PC-3 (cell line): ENCODE results near the gene CAMTA1. TPM values are rescaled to one million over a fixed set of nuclear protein-coding genes. Genes with fewer than 3 reads are reported as not detected.

ENCODE experiments used
- ATAC-seq: fragments of 200-7000 bp; cut with Tn5 transposase; 2 replicates; pipeline ENCODE4 v1.9.1; 2020; ENCODE audit warnings: mild to moderate bottlenecking, moderate library complexity
- BruUV-seq: library from RNA; stranded (reverse); fragments of 400-500 nt; replicated peaks from 2 replicates; lab custom pipeline; 2021; lab: Mats Ljungman, UMichigan
- CTCF ChIA-PET: fragments of 300-600 bp; sonication (Branson Sonifier 250); formaldehyde crosslinking; loops from one replicate; lab custom pipeline; 2022; ENCODE audit warnings: antibody characterized with exemption; lab: Charles Lee
- POLR2A ChIA-PET: fragments of 300-600 bp; sonication (Branson Sonifier 250); formaldehyde crosslinking; loops from one replicate; lab custom pipeline; 2022; ENCODE audit warnings: antibody characterized with exemption; ENCODE audit not compliant: unreplicated experiment; lab: Charles Lee
- DNase-seq: peaks from one replicate; pipeline ENCODE4 v3.0.0-alpha.2; 2015
- H2AFZ ChIP-seq: fragments of 300-600 bp; sonication (generic); 2 replicates; pipeline ENCODE4 v1.6.0; 2016; ENCODE audit warnings: antibody characterized with exemption, low read length
- H3F3A ChIP-seq: fragments of 300-600 bp; sonication (generic); one replicate; pipeline ENCODE4 v1.6.0; 2017; ENCODE audit warnings: antibody characterized with exemption, low read length, control low read depth, mild to moderate bottlenecking; ENCODE audit not compliant: unreplicated experiment
- H3K27ac ChIP-seq: fragments of 300-600 bp; sonication (generic); 2 replicates; pipeline ENCODE4 v1.5.1; 2016; ENCODE audit warnings: mild to moderate bottlenecking, low read length
- H3K27me3 ChIP-seq: fragments of 300-600 bp; sonication (generic); 2 replicates; pipeline ENCODE4 v1.6.1; 2016; ENCODE audit warnings: low read length, mixed read lengths
- H3K36me3 ChIP-seq: fragments of 300-600 bp; sonication (generic); 2 replicates; pipeline ENCODE4 v1.6.1; 2016; ENCODE audit warnings: low read depth, mixed run types, low read length, mixed read lengths
- H3K4me1 ChIP-seq: fragments of 300-600 bp; sonication (generic); 2 replicates; pipeline ENCODE4 v1.5.1; 2016; ENCODE audit warnings: low read length; ENCODE audit not compliant: insufficient read depth
- H3K4me2 ChIP-seq: fragments of 300-600 bp; sonication (generic); 2 replicates; pipeline ENCODE4 v1.6.0; 2016; ENCODE audit warnings: low read length
- H3K4me3 ChIP-seq: fragments of 300-600 bp; sonication (generic); 2 replicates; pipeline ENCODE4 v1.5.1; 2016; ENCODE audit warnings: mild to moderate bottlenecking, low read length, mixed read lengths
- H3K79me2 ChIP-seq: fragments of 300-600 bp; sonication (generic); 2 replicates; pipeline ENCODE4 v1.6.1; 2017; ENCODE audit warnings: low read length, mixed read lengths
- H3K9ac ChIP-seq: fragments of 300-600 bp; sonication (generic); 2 replicates; pipeline ENCODE4 v1.6.0; 2016; ENCODE audit warnings: mild to moderate bottlenecking, low read length
- H3K9me2 ChIP-seq: fragments of 300-600 bp; sonication (generic); replicated peaks from 2 replicates; pipeline ENCODE4 v1.6.1; 2016; ENCODE audit warnings: mixed run types, low read length, mixed read lengths
- H3K9me3 ChIP-seq: fragments of 300-600 bp; sonication (generic); 2 replicates; pipeline ENCODE4 v1.6.1; 2016; ENCODE audit warnings: low read length, mixed read lengths
- H4K20me1 ChIP-seq: fragments of 300-600 bp; sonication (generic); 2 replicates; pipeline ENCODE4 v1.6.1; 2016; ENCODE audit warnings: low read length, mixed read lengths
- EZH2 ChIP-seq: fragments of 300-600 bp; sonication (generic); IDR thresholded peaks from one replicate; pipeline ENCODE4 v1.6.1; 2017; ENCODE audit warnings: antibody characterized with exemption, mild to moderate bottlenecking, low read length; ENCODE audit not compliant: unreplicated experiment
- EZH2phosphoT487 ChIP-seq: fragments of 300-600 bp; sonication (generic); IDR thresholded peaks from 2 replicates; pipeline ENCODE4 v1.6.1; 2018; ENCODE audit warnings: mild to moderate bottlenecking, antibody characterized with exemption, low read length, borderline replicate concordance
- intact Hi-C: fragments of 100-400 bp; cut with micrococcal nuclease; formaldehyde crosslinking; loops from 2 replicates; pipeline ENCODE4 v1.9.0; 2023
- total RNA-seq: library from RNA; depleted of rRNA; stranded (reverse); fragments of >200 nt; gene quantifications from 2 replicates; pipeline ENCODE4 v1.2.3, GENCODE V29; 2014
- TF ChIP-seq, protein P1 (sequence below): fragments of 300-600 bp; sonication (generic); conservative IDR thresholded peaks from 2 replicates; pipeline ENCODE4 v1.5.1; 2017; ENCODE audit warnings: antibody characterized with exemption, low read depth, mild to moderate bottlenecking, low read length

CAMTA1 gene
- total RNA-seq, 1 experiment from 2014 or later: 40.8 TPM

DNA sequence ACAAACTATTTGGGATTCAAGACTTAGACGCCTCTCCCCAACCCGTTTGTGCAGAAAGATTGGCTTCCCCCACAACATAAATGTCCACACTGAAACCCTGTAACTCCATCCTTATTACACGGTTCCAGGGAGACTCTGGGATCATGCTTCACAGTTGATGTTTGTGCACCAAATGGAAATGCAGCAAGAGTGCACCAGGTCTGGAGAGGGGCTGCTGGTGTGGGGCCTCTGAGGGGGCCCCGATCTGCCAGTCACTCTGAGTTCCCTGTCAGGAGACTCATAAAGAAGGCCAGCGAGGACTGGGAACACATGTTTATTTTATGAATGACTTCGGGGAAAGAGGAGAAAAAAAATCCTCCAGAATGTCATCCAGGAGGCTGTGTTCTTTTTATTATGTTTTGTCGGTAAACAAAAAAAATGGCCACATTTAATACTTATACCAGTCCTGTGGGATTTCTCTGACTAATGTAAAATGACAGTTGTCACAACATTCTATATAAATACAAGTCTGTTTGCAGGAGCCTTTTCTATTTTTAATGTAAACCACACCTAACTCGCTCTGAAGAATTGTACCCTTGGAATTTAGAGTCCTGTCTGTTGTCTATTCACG lies 546.8 kb downstream of the CAMTA1 start:
- Histone ChIP-seq H4K20me1 (no peaks in the 10 kb centered on the region), H3K79me2 (no peaks in the 10 kb centered on the region), H3K4me3 (no peak overlapping the region), H3F3A (no peaks in the 10 kb centered on the region), H2AFZ (no peak overlapping the region), H3K9me3 (no peaks in the 10 kb centered on the region), H3K4me2 (no peak overlapping the region), H3K4me1 (0 out of 2 replicates have a peak, but pooled peaks cover 3% of the 10 kb centered on the region), H3K27me3 (peaks cover 76% of the 10 kb centered on the region), H3K9me2 (no peaks in the 10 kb centered on the region), H3K9ac (no peak overlapping the region), H3K27ac (no peak overlapping the region), H3K36me3 (no peaks in the 10 kb centered on the region)
- intact Hi-C loops: no loop called here
- TF ChIP-seq, protein P1, sequence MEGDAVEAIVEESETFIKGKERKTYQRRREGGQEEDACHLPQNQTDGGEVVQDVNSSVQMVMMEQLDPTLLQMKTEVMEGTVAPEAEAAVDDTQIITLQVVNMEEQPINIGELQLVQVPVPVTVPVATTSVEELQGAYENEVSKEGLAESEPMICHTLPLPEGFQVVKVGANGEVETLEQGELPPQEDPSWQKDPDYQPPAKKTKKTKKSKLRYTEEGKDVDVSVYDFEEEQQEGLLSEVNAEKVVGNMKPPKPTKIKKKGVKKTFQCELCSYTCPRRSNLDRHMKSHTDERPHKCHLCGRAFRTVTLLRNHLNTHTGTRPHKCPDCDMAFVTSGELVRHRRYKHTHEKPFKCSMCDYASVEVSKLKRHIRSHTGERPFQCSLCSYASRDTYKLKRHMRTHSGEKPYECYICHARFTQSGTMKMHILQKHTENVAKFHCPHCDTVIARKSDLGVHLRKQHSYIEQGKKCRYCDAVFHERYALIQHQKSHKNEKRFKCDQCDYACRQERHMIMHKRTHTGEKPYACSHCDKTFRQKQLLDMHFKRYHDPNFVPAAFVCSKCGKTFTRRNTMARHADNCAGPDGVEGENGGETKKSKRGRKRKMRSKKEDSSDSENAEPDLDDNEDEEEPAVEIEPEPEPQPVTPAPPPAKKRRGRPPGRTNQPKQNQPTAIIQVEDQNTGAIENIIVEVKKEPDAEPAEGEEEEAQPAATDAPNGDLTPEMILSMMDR: no peak
- no peak for TF ChIP-seq EZH2
- no peak for TF ChIP-seq EZH2phosphoT487
- ATAC-seq: peak; percentile 45
- DNase-seq: peak; percentile 5
- no TSS peak for BruUV-seq
- ChIA-PET CTCF (no interaction called here), POLR2A (no interaction called here)

DNA sequence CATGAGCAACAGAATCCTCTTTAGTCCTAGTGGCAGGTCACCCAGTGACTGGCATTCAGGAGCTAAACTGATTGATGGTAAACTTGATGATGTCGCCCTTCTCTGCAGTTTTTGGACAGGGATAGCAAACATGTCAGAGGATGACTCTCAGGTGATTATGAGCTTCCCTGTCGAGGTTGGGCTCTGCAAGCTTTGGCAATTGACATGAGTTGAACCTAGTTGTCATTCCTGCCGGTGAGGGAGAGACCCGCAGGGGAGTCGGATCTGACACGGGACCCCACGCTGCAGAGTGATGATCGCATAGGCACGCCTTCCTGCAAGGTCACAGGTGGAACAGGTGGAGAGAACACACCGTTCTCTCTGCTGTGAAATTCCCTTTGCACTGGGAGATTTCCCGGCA lies 547.8 kb downstream of the CAMTA1 start:
- H3F3A ChIP-seq: no peaks in the 10 kb centered on the region
- H3K4me2 ChIP-seq: no peak overlapping the region
- TF ChIP-seq EZH2phosphoT487 (no peak), EZH2 (no peak)
- TF ChIP-seq, protein P1: no peak
- ChIA-PET CTCF (no interaction called here), POLR2A (no interaction called here)
- H3K4me3 ChIP-seq: no peak overlapping the region
- no peak overlapping the region for H3K27ac ChIP-seq
- H3K4me1 ChIP-seq: 0 out of 2 replicates have a peak, but pooled peaks cover 3% of the 10 kb centered on the region
- no peak overlapping the region for H2AFZ ChIP-seq
- H3K27me3 ChIP-seq: peaks cover 69% of the 10 kb centered on the region
- no peaks in the 10 kb centered on the region for H3K9me2 ChIP-seq
- ATAC-seq (no peak), DNase-seq (no peak)
- no peaks in the 10 kb centered on the region for H3K9me3 ChIP-seq
- intact Hi-C loops: no loop called here
- no peaks in the 10 kb centered on the region for H3K79me2 ChIP-seq
- no TSS peak for BruUV-seq
- H3K9ac ChIP-seq: no peak overlapping the region
- H3K36me3 ChIP-seq: no peaks in the 10 kb centered on the region
- H4K20me1 ChIP-seq: no peaks in the 10 kb centered on the region

DNA sequence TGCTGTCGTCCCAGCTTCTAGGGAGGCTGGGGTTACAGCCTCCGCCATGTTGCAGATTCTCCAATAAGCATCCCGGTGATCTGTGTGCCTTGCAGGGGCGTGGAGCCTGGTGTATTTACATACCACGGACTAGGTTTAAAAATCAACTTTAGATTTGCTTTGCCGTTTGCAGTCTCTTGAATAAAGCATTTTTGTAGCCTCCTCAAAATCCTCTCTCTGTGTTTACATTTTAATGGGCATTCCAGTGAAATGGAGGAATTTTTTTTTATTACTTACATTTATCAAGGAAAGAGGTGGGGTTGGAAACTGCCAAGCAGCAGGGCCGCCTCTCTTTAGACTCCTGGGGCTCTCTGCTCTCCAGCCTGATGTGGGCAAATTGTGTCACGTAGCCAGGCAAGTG lies 548.4 kb downstream of the CAMTA1 start:
- Histone ChIP-seq H3F3A (no peaks in the 10 kb centered on the region), H3K79me2 (no peaks in the 10 kb centered on the region), H3K27me3 (peaks cover 71% of the 10 kb centered on the region), H3K36me3 (no peaks in the 10 kb centered on the region), H3K4me3 (no peak overlapping the region), H4K20me1 (no peaks in the 10 kb centered on the region), H3K27ac (no peak overlapping the region), H3K9ac (no peak overlapping the region), H3K4me2 (no peak overlapping the region), H3K9me2 (no peaks in the 10 kb centered on the region), H3K4me1 (0 out of 2 replicates have a peak, but pooled peaks cover 3% of the 10 kb centered on the region), H2AFZ (no peak overlapping the region), H3K9me3 (no peaks in the 10 kb centered on the region)
- ATAC-seq (no peak), DNase-seq (no peak)
- TF ChIP-seq, protein P1: no peak
- TF ChIP-seq EZH2phosphoT487 (no peak), EZH2 (no peak)
- POLR2A ChIA-PET: no interaction called here
- BruUV-seq: no TSS peak
- intact Hi-C loops: no loop called here
- CTCF ChIA-PET: no interaction called here
